HG02798 (cell line): ENCODE measurements around the gene ACBD4.

Experiments
- ATAC-seq: cut with Tn5 transposase; IDR thresholded peaks from one replicate; pipeline ENCODE4 v1.9.1; 2021; ENCODE audit warnings: mild to moderate bottlenecking; ENCODE audit not compliant: unreplicated experiment, poor library complexity

The ACBD4 gene

GRCh38 chr17:45149669-45150664 is 14.5 kb downstream of the ACBD4 start:
- no peak for ATAC-seq

DNA sequence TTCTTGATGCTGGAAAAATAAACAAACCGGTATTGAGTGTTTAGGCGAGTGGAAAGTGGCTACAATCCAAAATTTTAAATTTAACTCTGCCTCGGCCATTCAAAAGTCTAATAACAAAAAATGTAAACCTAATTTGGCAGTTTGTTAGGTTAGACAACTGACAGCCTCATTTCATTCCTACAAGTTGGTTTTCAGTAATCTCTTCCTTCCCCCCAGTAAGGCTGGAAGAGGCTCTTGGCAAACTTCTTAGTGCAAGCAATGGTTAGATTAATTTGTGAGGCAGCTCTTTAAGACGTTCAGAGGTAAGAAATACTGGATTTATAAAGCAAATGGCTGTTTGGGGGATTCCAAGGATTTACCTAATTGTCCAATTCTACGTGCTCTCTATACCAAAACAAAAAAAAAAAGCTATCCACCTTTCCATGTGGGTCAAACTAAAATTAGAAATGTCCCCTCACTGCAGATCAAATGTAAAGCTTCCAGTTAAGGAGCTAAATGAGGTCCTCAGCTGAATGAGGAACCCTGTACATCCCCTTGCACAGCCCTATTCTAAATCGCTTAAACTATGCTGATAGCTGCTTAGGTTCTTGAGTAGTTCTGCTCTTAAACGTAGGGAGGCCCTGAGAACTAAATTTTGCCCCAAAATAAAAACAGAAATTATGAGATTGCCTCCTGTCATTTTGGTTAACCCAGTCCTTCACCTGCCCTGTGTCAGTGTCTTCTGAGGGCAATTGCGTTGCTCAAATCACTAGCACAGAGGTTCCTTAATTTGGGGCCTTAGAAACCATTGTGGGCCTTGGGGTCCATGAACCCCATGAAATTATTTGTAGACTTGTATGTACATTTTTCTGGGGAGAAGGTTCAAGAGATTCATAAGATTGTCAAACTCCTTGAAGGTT is 15.7 kb downstream of the ACBD4 start:
- no peak for ATAC-seq

DNA sequence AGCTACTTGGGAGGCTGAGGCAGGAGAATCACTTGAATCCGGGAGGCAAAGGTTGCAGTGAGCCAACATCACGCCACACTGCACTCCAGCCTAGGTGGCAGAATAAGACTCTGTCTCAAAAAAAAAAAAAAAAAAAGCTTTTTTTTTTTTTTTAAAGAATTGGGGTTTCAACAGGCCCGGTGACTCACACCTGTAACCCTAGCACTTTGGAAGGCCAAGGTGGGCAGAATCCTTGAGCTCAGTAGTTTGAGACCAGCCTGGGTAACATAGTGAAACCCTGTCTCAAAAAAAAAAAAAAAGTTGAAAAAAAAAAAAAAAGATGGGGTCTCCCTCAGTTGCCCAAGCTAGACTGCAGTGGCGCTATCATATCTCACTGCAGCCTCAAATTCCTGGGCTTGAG is 19.5 kb downstream of the ACBD4 start:
- ATAC-seq = no peak

DNA sequence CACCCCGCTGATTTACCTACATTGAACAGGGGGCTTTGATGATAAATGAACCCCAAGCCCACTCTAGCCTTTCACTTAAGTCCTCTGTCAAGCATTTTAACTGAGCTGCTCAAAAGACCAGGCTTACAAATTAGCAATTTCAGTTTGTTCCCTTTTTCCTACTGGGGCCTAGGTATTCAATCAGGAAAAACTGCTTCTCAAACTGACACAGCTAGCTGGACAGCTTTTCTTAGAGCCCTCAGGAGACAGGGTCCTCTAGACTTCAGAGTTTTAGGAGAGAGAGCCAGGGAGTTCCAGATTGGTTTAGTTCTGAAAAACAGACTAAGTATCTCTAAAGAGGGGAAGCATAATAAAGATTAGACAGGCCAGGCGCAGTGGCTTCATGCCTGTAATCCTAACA is 20.0 kb downstream of the ACBD4 start:
- no peak for ATAC-seq

DNA sequence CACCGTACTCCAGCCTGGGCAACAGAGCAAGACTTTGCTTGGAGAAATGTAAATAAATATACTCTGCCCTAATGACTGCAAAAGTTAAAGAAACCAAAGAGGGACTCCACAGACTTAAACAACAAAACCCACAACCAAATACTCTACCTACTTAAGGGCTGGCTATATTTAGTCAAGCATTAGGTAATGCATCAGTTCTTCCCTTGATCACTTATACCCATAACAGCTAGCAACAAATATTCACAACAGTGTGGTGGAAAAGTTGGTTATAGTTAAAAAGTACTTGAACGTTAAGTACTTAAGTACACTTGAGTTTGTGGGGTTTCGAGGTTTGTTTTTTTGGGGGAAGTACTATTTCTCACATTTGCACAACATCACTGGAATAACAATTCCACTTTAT is 20.8 kb downstream of the ACBD4 start:
- ATAC-seq = no peak

- ATAC-seq = peak; percentile 18
Observed at GRCh38 chr17:45160447-45161287, 25.2 kb downstream of the ACBD4 start.

- peak; percentile 95 for ATAC-seq
Observed at GRCh38 chr17:45161288-45162024, 26.0 kb downstream of the ACBD4 start, which contains the start of gene HEXIM2. Gene HEXIM2 (plus strand): TSS chr17:45161875. CDS start chr17:45162794, 919 bp downstream.

- ATAC-seq = no peak
Observed at GRCh38 chr17:45162025-45162687, 26.7 kb downstream of the ACBD4 start.

GRCh38 chr17:45164734-45165269 is 29.3 kb downstream of the ACBD4 start:
- ATAC-seq = no peak

- ATAC-seq = no peak
Observed at GRCh38 chr17:45168991-45169752, 33.7 kb downstream of the ACBD4 start.

DNA sequence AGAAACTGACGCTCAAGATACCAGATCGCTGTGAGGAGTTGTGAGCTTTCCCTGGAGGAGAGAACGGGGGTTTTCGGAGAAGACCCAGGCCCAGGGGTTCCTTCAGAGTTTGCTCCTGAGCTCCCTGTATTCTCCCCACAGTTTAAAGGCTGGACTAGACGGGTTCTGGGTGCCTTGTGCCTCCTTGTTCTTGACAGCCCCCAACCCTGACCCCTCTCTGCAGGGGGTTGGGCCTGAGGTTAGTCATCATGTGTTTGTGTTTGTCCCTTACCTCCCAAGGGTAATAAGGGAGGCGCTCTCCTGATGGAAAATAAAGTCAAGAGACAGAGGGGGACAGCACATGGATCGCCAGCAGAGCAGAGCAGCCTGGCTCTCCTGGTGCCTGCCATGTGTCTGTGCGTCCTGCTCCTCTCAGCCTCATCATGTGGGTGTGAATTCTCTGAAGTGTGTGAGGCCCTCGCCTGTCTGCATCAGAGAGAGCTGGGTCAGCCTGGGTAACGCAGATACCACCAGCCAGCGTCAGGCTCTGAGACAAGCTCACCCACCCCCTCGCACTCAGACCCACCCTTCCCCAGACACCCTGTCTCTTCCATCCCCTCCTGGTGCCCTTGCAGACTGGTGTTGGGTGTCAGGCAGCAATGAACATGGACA is 34.9 kb downstream of the ACBD4 start:
- ATAC-seq = no peak

DNA sequence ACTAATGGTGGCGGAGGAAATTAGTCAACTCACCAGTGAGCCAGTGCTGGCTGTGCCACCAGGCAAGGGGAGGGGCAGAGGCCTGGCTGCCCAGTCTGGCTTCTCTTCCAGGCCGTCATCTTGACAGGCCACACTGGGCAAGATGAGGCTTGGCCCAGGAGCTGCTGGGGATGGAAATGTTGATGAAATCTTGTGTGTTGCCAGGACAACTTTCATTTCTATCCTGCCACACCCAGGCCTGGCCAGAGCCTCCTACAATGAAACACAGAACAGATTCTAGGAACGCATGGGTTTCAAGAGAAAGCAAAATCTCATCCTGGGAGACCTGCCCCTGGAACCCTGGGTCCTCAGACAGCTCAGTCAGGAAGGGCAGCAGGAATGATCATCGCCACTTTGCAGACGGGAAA is 35.4 kb downstream of the ACBD4 start:
- ATAC-seq = no peak

- no peak for ATAC-seq
Observed at GRCh38 chr17:45171338-45172231, 36.1 kb downstream of the ACBD4 start.

GRCh38 chr17:45172232-45172540 is 36.7 kb downstream of the ACBD4 start:
- ATAC-seq = no peak

- peak; percentile 47 for ATAC-seq
Observed at GRCh38 chr17:45172541-45173286, 37.2 kb downstream of the ACBD4 start.

DNA sequence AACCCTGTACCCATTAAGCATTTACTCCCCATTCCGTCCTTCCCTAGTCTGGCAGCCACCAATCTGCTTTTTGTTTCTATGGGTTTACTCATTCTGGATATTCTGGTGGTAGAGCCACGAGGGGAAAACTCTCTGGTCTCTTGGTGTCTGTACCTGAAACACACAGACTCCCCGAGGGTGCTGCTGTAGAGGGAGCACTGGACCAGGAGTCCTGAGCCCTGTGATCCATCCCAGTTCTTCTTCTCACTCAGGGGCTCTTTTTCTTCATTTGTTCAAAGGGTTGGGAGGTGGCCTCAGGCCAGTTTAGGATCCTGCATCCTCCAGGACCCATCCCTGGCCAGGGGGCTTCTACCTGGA is 40.2 kb downstream of the ACBD4 start:
- ATAC-seq = no peak
